ENCODE data around the gene HIPK4. TPM values are rescaled to one million over a fixed set of nuclear protein-coding genes. Genes with fewer than 3 reads are reported as not detected.

HIPK4 gene
- total RNA-seq, 1 donor from 2014 or later = not detected

- Mint-ChIP-seq H3K9me3 (ENCODE audit: low read depth) (no peaks in the 10 kb centered on the region), H3K27me3 (peaks cover 22% of the 10 kb centered on the region), H3K4me3 (ENCODE audit: low read depth) (no peak overlapping the region), H3K4me1 (ENCODE audit: low read depth) (peaks cover 7% of the 10 kb centered on the region), H3K27ac (no peak overlapping the region), H3K36me3 (ENCODE audit: insufficient read depth) (no peaks in the 10 kb centered on the region)
- no peak for TF ChIP-seq CTCF (IDR thresholded peaks at IDR 0.05; ENCODE audit: unreplicated experiment)
- DNase-seq (ENCODE audit: low spot score, unreplicated experiment) = no peak
These were observed 4.2 kb upstream of the HIPK4 start for GRCh38 chr19:40393894-40394815.

- TF ChIP-seq CTCF (IDR thresholded peaks at IDR 0.05; ENCODE audit: unreplicated experiment) = no peak
- no peak overlapping the region for H3K27ac Mint-ChIP-seq
- H3K27me3 Mint-ChIP-seq = peaks cover 14% of the 10 kb centered on the region
- H3K9me3 Mint-ChIP-seq (ENCODE audit: low read depth) = no peaks in the 10 kb centered on the region
- H3K4me1 Mint-ChIP-seq (ENCODE audit: low read depth) = peaks cover 7% of the 10 kb centered on the region
- DNase-seq (ENCODE audit: low spot score, unreplicated experiment) = no peak
- H3K4me3 Mint-ChIP-seq (ENCODE audit: low read depth) = no peak overlapping the region
- H3K36me3 Mint-ChIP-seq (ENCODE audit: insufficient read depth) = no peaks in the 10 kb centered on the region
These were observed 3.0 kb upstream of the HIPK4 start for GRCh38 chr19:40392894-40393517.

- H3K9me3 Mint-ChIP-seq (ENCODE audit: low read depth) = no peaks in the 10 kb centered on the region
- H3K4me3 Mint-ChIP-seq (ENCODE audit: low read depth) = no peak overlapping the region
- no peak for TF ChIP-seq CTCF (IDR thresholded peaks at IDR 0.05; ENCODE audit: unreplicated experiment)
- peaks cover 7% of the 10 kb centered on the region for H3K4me1 Mint-ChIP-seq (ENCODE audit: low read depth)
- no peaks in the 10 kb centered on the region for H3K36me3 Mint-ChIP-seq (ENCODE audit: insufficient read depth)
- peaks cover 11% of the 10 kb centered on the region for H3K27me3 Mint-ChIP-seq
- H3K27ac Mint-ChIP-seq = peak overlapping the region; percentile 19
- DNase-seq (ENCODE audit: low spot score, unreplicated experiment) = no peak
These were observed 2.1 kb upstream of the HIPK4 start for GRCh38 chr19:40392123-40392522.

- no peak overlapping the region for H3K4me3 Mint-ChIP-seq (ENCODE audit: low read depth)
- no peak overlapping the region for H3K27ac Mint-ChIP-seq
- peaks cover 7% of the 10 kb centered on the region for H3K4me1 Mint-ChIP-seq (ENCODE audit: low read depth)
- no peak for DNase-seq (ENCODE audit: low spot score, unreplicated experiment)
- no peak for TF ChIP-seq CTCF (IDR thresholded peaks at IDR 0.05; ENCODE audit: unreplicated experiment)
- no peaks in the 10 kb centered on the region for H3K36me3 Mint-ChIP-seq (ENCODE audit: insufficient read depth)
- H3K9me3 Mint-ChIP-seq (ENCODE audit: low read depth) = no peaks in the 10 kb centered on the region
- H3K27me3 Mint-ChIP-seq = no peaks in the 10 kb centered on the region
These were observed 437 bp downstream of the HIPK4 start for GRCh38 chr19:40389404-40390083.

GRCh38 chr19:40388481-40388880, 1.5 kb downstream of the HIPK4 start:
- Mint-ChIP-seq H3K9me3 (ENCODE audit: low read depth) (no peaks in the 10 kb centered on the region), H3K4me3 (ENCODE audit: low read depth) (no peak overlapping the region), H3K27ac (no peak overlapping the region), H3K4me1 (ENCODE audit: low read depth) (peaks cover 7% of the 10 kb centered on the region), H3K36me3 (ENCODE audit: insufficient read depth) (no peaks in the 10 kb centered on the region), H3K27me3 (no peaks in the 10 kb centered on the region)
- TF ChIP-seq CTCF (IDR thresholded peaks at IDR 0.05; ENCODE audit: unreplicated experiment) = no peak
- DNase-seq (ENCODE audit: low spot score, unreplicated experiment) = no peak
